HG02870 (cell line): ENCODE results near the gene PRDM1.
"Not testable (repeated sequence)": the region's sequence is repeated elsewhere in the genome, so short reads cannot be mapped to it uniquely, and the experiment has no call there.

Experiments used
- ATAC-seq: cut with Tn5 transposase; IDR thresholded peaks from one replicate; pipeline ENCODE4 v1.9.1; 2021; ENCODE audit warnings: mild to moderate bottlenecking, moderate library complexity; ENCODE audit not compliant: unreplicated experiment

Gene PRDM1

GRCh38 chr6:106134087-106134770, 48.1 kb downstream of the PRDM1 start:
- ATAC-seq: no peak

GRCh38 chr6:106134906-106135634, 48.9 kb downstream of the PRDM1 start:
- no peak for ATAC-seq

- no peak for ATAC-seq
Measured at GRCh38 chr6:106135911-106136571, 49.9 kb downstream of the PRDM1 start.

- no peak for ATAC-seq
Measured at GRCh38 chr6:106136845-106137244, 50.7 kb downstream of the PRDM1 start.

GRCh38 chr6:106138151-106138550, 52.0 kb downstream of the PRDM1 start:
- no peak for ATAC-seq

- ATAC-seq: peak; percentile 75
Measured at GRCh38 chr6:106141441-106142237, 55.5 kb downstream of the PRDM1 start.

- no peak for ATAC-seq
Measured at GRCh38 chr6:106142876-106143431, 56.8 kb downstream of the PRDM1 start.

- ATAC-seq: no peak
Measured at GRCh38 chr6:106143665-106144064, 57.5 kb downstream of the PRDM1 start.

GRCh38 chr6:106145144-106145543, 59.0 kb downstream of the PRDM1 start:
- ATAC-seq: no peak

- peak; percentile 38 for ATAC-seq
Measured at GRCh38 chr6:106145741-106146227, 59.6 kb downstream of the PRDM1 start.

- peak; percentile 34 for ATAC-seq
Measured at GRCh38 chr6:106146852-106147351, 60.8 kb downstream of the PRDM1 start.

- ATAC-seq: no peak
Measured at GRCh38 chr6:106147476-106147875, 61.3 kb downstream of the PRDM1 start.

GRCh38 chr6:106149472-106150069, 63.4 kb downstream of the PRDM1 start:
- no peak for ATAC-seq

GRCh38 chr6:106152476-106152875, 66.3 kb downstream of the PRDM1 start:
- not testable (repeated sequence) for ATAC-seq

GRCh38 chr6:106152952-106153351, 66.8 kb downstream of the PRDM1 start:
- no peak for ATAC-seq

- no peak for ATAC-seq
Measured at GRCh38 chr6:106154326-106154725, 68.2 kb downstream of the PRDM1 start.

GRCh38 chr6:106155219-106155830, 69.2 kb downstream of the PRDM1 start:
- no peak for ATAC-seq

GRCh38 chr6:106156413-106156812, 70.3 kb downstream of the PRDM1 start:
- ATAC-seq: no peak

GRCh38 chr6:106156863-106157262, 70.7 kb downstream of the PRDM1 start:
- ATAC-seq: no peak

GRCh38 chr6:106158816-106159215, 72.7 kb downstream of the PRDM1 start:
- no peak for ATAC-seq
